Activated CD4-positive, alpha-beta T cell treated with anti-CD3 and anti-CD28 coated beads, Interleukin-2, amount 50 U/mL, for 48 hours (primary cell): Measurements from ENCODE around the gene DMRTC2.

Experiments used
- DNase-seq, 2 experiments: peaks; one replicate each; pipeline ENCODE4 v3.0.0-alpha.2; 2020

DMRTC2 gene

DNA sequence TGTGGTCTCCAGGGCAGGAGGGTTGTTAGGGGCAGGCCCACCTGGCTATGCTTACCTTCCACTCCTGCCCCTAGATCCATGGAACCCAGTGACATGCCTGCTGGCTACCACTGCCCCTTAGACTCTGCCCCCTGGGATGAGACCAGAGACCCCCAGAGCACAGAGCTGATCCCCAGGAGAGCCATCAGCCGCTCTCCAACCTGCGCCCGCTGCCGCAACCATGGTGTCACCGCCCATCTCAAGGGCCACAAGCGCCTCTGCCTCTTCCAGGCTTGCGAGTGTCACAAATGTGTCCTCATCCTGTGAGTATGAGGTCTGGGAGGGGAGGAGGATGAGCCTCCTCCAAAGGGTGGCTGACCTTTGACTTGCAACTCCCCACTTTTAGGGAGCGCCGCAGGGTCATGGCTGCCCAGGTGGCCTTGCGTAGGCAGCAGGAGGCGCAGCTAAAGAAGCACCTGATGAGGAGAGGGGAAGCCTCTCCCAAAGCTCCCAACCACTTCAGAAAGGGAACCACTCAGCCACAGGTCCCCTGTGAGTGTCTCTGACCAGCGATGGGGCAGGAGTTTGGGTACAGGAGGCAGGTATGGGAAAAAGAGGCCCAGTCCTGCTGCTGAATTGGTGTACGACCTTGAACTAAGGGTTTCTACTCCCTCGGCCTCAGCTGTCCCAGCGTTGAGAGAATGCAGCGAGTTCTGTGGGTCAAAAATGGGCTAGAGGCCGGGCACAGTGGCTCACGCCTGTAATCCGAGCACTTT is 2.7 kb downstream of the DMRTC2 start:
- no peak for DNase-seq

DNA sequence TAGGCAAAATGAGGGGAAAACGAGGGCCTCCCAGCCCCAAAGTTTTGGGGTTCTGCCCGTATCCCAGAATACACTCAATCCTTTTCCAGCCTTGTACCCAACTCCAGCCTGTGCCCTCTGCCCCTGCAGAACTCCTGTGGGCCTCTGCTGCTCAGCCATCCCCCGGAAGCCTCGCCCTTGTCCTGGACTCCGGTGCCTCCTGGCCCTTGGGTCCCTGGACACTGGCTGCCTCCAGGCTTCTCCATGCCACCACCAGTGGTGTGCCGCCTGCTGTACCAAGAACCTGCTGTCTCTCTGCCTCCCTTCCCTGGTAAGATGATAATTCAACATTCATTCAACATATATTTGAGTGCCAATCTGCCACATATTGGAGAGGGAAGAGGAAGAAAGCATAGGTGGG is 3.8 kb downstream of the DMRTC2 start:
- DNase-seq = no peak

DNA sequence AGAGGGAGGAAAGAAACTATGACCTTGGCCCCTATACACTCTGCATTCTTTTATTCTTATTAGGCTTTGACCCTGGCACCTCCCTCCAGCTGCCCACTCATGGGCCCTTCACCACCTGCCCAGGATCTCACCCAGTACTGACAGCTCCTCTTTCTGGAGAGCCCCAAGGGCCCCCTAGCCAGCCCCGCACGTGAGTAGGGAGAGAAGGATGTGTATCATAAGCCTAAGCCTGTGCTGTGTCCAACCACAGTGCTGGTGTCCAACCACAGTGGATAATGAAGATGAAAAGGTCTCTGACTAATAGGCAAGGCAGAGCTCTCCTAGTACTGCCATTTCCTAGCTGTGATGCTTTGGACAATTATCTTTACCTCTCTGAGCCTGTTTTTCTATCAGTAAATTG is 4.2 kb downstream of the DMRTC2 start:
- no peak for DNase-seq

- DNase-seq = no peak
These were observed 5.5 kb downstream of the DMRTC2 start for GRCh38 chr19:41850381-41850780.

DNA sequence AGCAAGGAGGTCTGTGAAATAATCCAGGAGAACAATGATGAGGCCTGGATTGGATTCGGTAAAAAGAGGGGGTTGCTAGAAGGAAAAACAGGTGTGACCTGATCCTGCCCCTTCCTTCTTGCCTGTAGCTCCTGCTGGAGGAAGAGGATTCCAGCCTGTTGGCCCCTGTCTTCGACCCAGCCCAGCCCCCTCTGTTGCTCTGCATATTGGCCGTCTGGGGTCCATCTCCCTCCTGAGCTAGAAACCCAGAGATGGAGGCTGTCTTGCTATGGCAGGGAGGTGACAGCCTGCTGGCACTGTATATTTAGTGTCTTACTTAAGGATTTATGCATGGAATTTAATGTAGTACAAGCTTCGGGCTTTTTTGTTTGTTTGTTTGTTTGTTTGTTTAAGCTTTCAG is 6.6 kb downstream of the DMRTC2 start:
- DNase-seq = no peak

DNA sequence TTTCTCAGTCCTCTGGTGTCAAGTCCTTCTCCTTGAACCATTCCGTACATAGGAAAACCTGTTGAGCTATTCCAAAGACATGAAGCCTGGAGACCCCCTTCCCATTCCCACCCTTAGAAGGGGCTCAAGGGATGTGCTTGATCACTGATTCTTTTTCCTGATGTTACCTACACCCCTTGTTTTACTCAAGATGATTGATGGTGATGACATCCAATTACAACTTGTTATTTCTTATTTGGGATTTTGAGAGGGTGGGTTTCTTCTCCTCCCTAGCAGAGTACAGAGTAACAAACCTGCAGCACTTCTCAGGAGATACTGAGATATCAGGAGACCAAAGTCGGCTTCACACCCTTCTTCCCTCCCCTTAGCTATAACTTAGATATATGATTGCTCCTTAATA is 8.5 kb downstream of the DMRTC2 start:
- DNase-seq = no peak

- DNase-seq = no peak
These were observed 8.9 kb downstream of the DMRTC2 start for GRCh38 chr19:41853768-41854167.

DNA sequence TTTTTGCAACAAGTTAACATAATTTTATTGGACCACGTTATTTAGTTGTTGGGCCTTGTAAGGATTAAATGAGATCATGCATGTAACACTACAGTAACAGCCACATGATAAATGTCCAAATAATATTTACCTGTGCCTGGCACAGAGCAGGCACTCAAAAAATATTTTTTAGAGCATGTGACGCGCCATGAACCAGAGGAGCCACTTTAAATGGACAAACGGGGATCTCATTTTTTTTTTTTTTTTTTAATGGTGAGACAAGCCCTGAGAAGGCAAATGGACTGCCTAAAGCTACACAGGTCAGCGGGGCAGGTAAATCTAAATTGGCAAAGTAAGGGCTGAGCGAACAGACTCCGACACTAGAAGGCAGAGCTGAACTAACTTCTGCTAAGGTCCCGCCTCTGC is 14.4 kb downstream of the DMRTC2 start:
- no peak for DNase-seq

GRCh38 chr19:41859618-41860418 is 15.0 kb downstream of the DMRTC2 start, which contains the start of gene RPS19:
Gene RPS19 (plus strand): TSS chr19:41860255. CDS start chr19:41860775, 520 bp downstream.
- DNase-seq = peak; percentile 98 to 99

- peak in 1 of 2 experiments; percentile 47 for DNase-seq
These were observed 15.7 kb downstream of the DMRTC2 start for GRCh38 chr19:41860419-41861115.

DNA sequence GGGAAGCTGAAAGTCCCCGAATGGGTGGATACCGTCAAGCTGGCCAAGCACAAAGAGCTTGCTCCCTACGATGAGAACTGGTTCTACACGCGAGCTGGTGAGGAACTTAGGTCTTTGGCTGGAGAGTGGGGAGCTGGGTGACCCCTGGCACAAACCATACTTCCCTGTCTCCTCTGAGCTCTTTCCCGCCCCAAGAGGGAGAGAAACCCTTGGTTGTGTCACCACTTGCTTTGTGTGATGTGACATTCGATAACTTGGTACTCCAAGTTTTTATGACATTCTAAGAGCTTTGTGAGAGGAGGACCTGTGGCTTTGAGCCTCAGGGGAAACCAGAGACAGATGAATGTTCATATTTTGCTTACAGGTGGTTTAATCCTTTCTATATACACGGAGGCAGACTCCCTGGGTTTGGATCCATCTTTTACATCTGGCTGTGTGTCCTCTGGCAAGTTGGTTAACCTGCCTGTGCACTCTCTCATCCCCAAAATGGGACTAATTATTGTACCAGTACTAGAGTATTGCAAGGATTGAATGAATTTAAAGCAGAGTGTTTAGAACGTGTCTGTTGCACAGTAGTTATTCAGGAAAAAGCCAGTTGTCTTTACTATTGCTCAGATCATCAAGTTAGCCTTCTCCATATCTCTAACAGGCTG is 16.4 kb downstream of the DMRTC2 start:
- DNase-seq = no peak

- DNase-seq = peak in 1 of 2 experiments; percentile 20
These were observed 17.0 kb downstream of the DMRTC2 start for GRCh38 chr19:41861846-41862245.

- DNase-seq = peak in 1 of 2 experiments; percentile 11
These were observed 17.7 kb downstream of the DMRTC2 start for GRCh38 chr19:41862445-41862986.

DNA sequence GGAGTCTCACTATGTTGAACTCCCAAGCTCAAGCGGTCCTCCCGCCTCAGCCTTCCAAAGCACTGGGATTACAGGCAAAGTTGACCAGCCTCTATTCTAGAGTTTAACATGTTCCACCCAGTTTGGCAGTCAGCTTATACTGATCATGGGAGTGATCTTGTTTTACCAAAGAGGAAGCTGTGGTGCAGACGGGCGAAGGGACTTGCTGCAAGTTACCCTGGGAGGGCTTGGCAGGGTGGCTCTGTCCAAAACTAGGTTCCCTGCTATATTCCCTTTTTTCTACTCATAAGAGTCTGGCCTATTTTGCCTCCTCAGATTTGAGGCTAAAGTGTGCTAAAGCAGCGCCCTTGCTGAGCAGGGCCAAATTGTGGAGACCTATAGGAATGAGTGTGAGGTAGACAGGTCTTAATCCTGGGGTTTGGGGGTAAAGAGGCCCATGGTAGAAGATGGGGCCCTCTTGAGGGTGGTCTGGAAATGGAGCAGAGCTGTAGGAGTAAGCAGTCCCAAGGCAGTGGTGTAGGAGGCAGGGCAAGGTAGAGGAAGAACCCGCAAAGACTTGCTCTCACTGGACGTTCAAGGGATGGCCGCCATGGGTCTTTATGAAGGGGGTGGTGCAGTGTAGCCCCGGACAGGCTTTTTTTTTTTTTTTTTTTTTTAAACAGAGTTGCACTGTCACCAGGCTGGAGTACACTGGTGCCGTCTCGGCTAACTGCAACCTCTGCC is 18.5 kb downstream of the DMRTC2 start:
- DNase-seq = no peak

- peak in 1 of 2 experiments; percentile 5 for DNase-seq
These were observed 19.5 kb downstream of the DMRTC2 start for GRCh38 chr19:41864374-41864773.

GRCh38 chr19:41866284-41866683 is 21.4 kb downstream of the DMRTC2 start:
- peak in 1 of 2 experiments; percentile 19 for DNase-seq

DNA sequence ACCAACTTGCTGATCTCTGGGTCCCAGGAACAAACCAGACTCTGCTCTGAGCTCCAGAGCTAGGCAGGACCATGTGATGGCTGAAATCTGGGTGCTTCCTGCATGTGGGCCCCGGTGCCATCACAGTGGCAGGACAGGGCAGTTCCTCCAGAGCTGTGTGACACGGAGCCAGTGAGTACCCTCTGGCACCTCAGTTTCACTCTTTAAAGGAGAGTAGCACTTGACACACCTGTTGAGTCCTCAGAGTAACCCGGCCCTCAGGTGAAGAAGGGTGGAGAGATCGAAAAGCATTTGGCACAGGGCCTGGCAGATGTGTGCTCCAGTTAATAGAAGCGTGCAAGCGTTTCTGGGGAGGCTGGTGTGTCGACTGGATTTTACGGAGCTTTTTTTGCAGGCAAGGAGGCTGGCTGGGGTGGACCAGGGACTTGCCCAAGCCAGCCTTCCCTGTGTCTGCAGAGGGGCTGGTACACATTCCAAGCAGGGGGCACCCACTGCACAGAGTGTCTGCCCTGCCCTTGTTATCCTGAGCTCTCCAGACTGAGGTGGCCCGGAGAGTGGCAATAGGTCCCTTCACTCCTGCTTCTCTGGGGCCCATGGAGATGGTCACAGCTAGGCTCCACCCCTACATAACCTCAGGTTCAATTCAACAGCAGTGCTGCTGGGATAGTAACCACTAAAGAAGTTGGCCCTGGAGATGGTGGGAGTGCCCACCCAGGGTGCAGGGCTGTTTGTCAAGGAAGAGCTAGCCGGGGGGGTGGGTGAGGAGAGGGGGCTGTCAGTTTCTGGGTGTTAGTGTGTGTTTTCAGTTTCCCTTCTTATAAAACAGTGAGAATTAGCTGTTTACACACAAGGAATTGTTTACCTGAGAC is 23.5 kb downstream of the DMRTC2 start:
- DNase-seq = peak in 1 of 2 experiments; percentile 10

GRCh38 chr19:41868989-41869300 is 24.1 kb downstream of the DMRTC2 start:
- DNase-seq = peak in 1 of 2 experiments; percentile 4

- DNase-seq = peak in 1 of 2 experiments; percentile 12
These were observed 24.6 kb downstream of the DMRTC2 start for GRCh38 chr19:41869374-41869955.

- DNase-seq = no peak
These were observed 25.6 kb downstream of the DMRTC2 start for GRCh38 chr19:41870401-41870873.
